Vagina (tissue), 2 donors: ENCODE results near the gene RAPSN. TPM values are rescaled to one million over a fixed set of nuclear protein-coding genes. Genes with fewer than 3 reads are reported as not detected.

Experiments
- DNase-seq, 2 donors: peaks; one replicate each; pipeline ENCODE4 v3.0.0-alpha.2; 2017; ENCODE audit errors: extremely low spot score in 2 of 2
- H3K27ac ChIP-seq: fragments of 200-600 bp; sonication (generic); one replicate; pipeline ENCODE4 v1.5.1; 2019
- H3K27me3 ChIP-seq: fragments of 200-600 bp; sonication (generic); one replicate; pipeline ENCODE4 v1.5.1; 2019
- H3K36me3 ChIP-seq, 2 donors: fragments of 200-600 bp; sonication (generic); one replicate each; pipeline ENCODE4 v1.5.1; 2017 to 2019
- H3K4me1 ChIP-seq: fragments of 200-600 bp; sonication (generic); one replicate; pipeline ENCODE4 v1.5.1; 2019
- H3K4me3 ChIP-seq, 2 donors: fragments of 200-600 bp; sonication (generic); 1 replicate in 1 of 2; 2 replicates in 1 of 2; pipeline ENCODE4 v1.5.1; 2016 to 2019
- H3K9me3 ChIP-seq: fragments of 200-600 bp; sonication (generic); one replicate; pipeline ENCODE4 v1.5.1; 2019
- CTCF ChIP-seq, 3 experiments: fragments of 450-650 bp in 2 of 3; fragments of 200-600 bp in 1 of 3; sonication (generic) in 1 of 3; IDR thresholded peaks; one replicate each; pipeline ENCODE4 v1.5.1; 2017 to 2019; ENCODE audit warnings: antibody characterized with exemption in 3 of 3, mild to moderate bottlenecking in 2 of 3, moderate library complexity in 2 of 3
- POLR2A ChIP-seq, 2 donors: fragments of 450-650 bp; IDR thresholded peaks; one replicate each; pipeline ENCODE4 v1.6.1; 2017; ENCODE audit warnings: antibody characterized with exemption in 2 of 2, mild to moderate bottlenecking in 2 of 2, moderate library complexity in 2 of 2
- POLR2AphosphoS5 ChIP-seq, 2 donors: sonication (generic); formaldehyde crosslinking; IDR thresholded peaks; one replicate each; pipeline ENCODE4 v1.9.0; 2017; ENCODE audit warnings: antibody characterized with exemption in 2 of 2, mild to moderate bottlenecking in 2 of 2, low read depth in 1 of 2; ENCODE audit not compliant: insufficient read depth in 1 of 2
- intact Hi-C: fragments of 100-400 bp; cut with DNase I; formaldehyde crosslinking; loops from one replicate; pipeline ENCODE4 v1.15.1; 2023
- total RNA-seq: library from RNA; depleted of rRNA; stranded (reverse); fragments of >200 nt; gene quantifications from one replicate; pipeline ENCODE4 v1.2.3, GENCODE V29; 2016

Gene RAPSN
- total RNA-seq, 1 donor from 2014 or later, result not detected

- H3K27me3 ChIP-seq, result no peaks in the 10 kb centered on the region
- H3K9me3 ChIP-seq, result no peaks in the 10 kb centered on the region
- intact Hi-C loops, result no loop called here
- H3K4me3 ChIP-seq, result no peak overlapping the region
- H3K4me1 ChIP-seq, result no peaks in the 10 kb centered on the region
- TF ChIP-seq POLR2AphosphoS5 (IDR thresholded peaks at IDR 0.05; ENCODE audit: insufficient read depth in 1 of 2, low read depth in 1 of 2), result no peak
- no peak for TF ChIP-seq POLR2A (IDR thresholded peaks at IDR 0.05)
- TF ChIP-seq CTCF (IDR thresholded peaks at IDR 0.05), result no peak
- DNase-seq, result no peak
- H3K27ac ChIP-seq, result no peak overlapping the region
- H3K36me3 ChIP-seq, result no peaks in the 10 kb centered on the region
Measured at GRCh38 chr11:47447906-47448305, 1.0 kb downstream of the RAPSN start.

- no peaks in the 10 kb centered on the region for H3K9me3 ChIP-seq
- no peaks in the 10 kb centered on the region for H3K36me3 ChIP-seq
- DNase-seq, result no peak
- no peaks in the 10 kb centered on the region for H3K4me1 ChIP-seq
- H3K27me3 ChIP-seq, result no peaks in the 10 kb centered on the region
- no peak overlapping the region for H3K4me3 ChIP-seq
- no peak overlapping the region for H3K27ac ChIP-seq
- intact Hi-C loops, result no loop called here
- TF ChIP-seq POLR2A (IDR thresholded peaks at IDR 0.05), result no peak
- TF ChIP-seq POLR2AphosphoS5 (IDR thresholded peaks at IDR 0.05; ENCODE audit: insufficient read depth in 1 of 2, low read depth in 1 of 2), result no peak
- no peak for TF ChIP-seq CTCF (IDR thresholded peaks at IDR 0.05)
Measured at GRCh38 chr11:47446833-47447232, 2.1 kb downstream of the RAPSN start.

GRCh38 chr11:47445840-47446239 is 3.1 kb downstream of the RAPSN start:
- no peak for DNase-seq
- Histone ChIP-seq H3K4me1 (no peaks in the 10 kb centered on the region), H3K27ac (no peak overlapping the region), H3K27me3 (no peaks in the 10 kb centered on the region), H3K9me3 (no peaks in the 10 kb centered on the region), H3K36me3 (no peaks in the 10 kb centered on the region), H3K4me3 (no peak overlapping the region)
- no peak for TF ChIP-seq POLR2A (IDR thresholded peaks at IDR 0.05)
- no peak for TF ChIP-seq POLR2AphosphoS5 (IDR thresholded peaks at IDR 0.05; ENCODE audit: insufficient read depth in 1 of 2, low read depth in 1 of 2)
- no peak for TF ChIP-seq CTCF (IDR thresholded peaks at IDR 0.05)
- intact Hi-C loops, result no loop called here

GRCh38 chr11:47443817-47444216 is 5.1 kb downstream of the RAPSN start:
- intact Hi-C loops, result no loop called here
- Histone ChIP-seq H3K36me3 (no peaks in the 10 kb centered on the region), H3K4me1 (no peaks in the 10 kb centered on the region), H3K9me3 (no peaks in the 10 kb centered on the region), H3K27ac (no peak overlapping the region), H3K4me3 (no peak overlapping the region), H3K27me3 (no peaks in the 10 kb centered on the region)
- TF ChIP-seq CTCF (IDR thresholded peaks at IDR 0.05) (no peak), POLR2A (IDR thresholded peaks at IDR 0.05) (no peak), POLR2AphosphoS5 (IDR thresholded peaks at IDR 0.05; ENCODE audit: insufficient read depth in 1 of 2, low read depth in 1 of 2) (no peak)
- DNase-seq, result no peak

- intact Hi-C loops, result no loop called here
Measured at GRCh38 chr11:47443028-47443700, 5.8 kb downstream of the RAPSN start.

More at GRCh38 chr11:47443028-47443700, 5.8 kb downstream of the RAPSN start:
- Histone ChIP-seq H3K4me3 (no peak overlapping the region), H3K9me3 (no peaks in the 10 kb centered on the region), H3K27ac (no peak overlapping the region), H3K4me1 (no peaks in the 10 kb centered on the region), H3K27me3 (no peaks in the 10 kb centered on the region), H3K36me3 (no peaks in the 10 kb centered on the region)
- no peak for DNase-seq
- TF ChIP-seq POLR2A (IDR thresholded peaks at IDR 0.05), result no peak
- no peak for TF ChIP-seq POLR2AphosphoS5 (IDR thresholded peaks at IDR 0.05; ENCODE audit: insufficient read depth in 1 of 2, low read depth in 1 of 2)
- TF ChIP-seq CTCF (IDR thresholded peaks at IDR 0.05), result no peak
